HCT116 (cell line): Measurements from ENCODE around the gene USP48. TPM values are rescaled to one million over a fixed set of nuclear protein-coding genes. Genes with fewer than 3 reads are reported as not detected.

ENCODE experiments used
- ATAC-seq: fragments of 200-7000 bp; cut with Tn5 transposase; 2 replicates; pipeline ENCODE4 v1.9.1; 2020; ENCODE audit warnings: mild to moderate bottlenecking, moderate library complexity
- BruUV-seq: library from RNA; stranded (reverse); fragments of 400-500 nt; replicated peaks from 2 replicates; lab custom pipeline; 2021; lab: Mats Ljungman, UMichigan
- CTCF ChIA-PET: fragments of 300-600 bp; sonication (Branson Sonifier 250); formaldehyde crosslinking; loops from one replicate; lab custom pipeline; 2021; ENCODE audit warnings: antibody characterized with exemption; lab: Charles Lee
- POLR2A ChIA-PET: fragments of 300-600, 350-600 bp; sonication (Branson Sonifier 250); formaldehyde crosslinking; loops from one replicate; lab custom pipeline; 2021; ENCODE audit warnings: antibody characterized with exemption; lab: Charles Lee
- RAD21 ChIA-PET, 2 experiments: fragments of 300-600 bp; sonication (Branson Sonifier 250); formaldehyde crosslinking; loops; one replicate each; lab custom pipeline; 2023; ENCODE audit warnings: low total read pairs in 2 of 2; ENCODE audit not compliant: uncharacterized antibody in 2 of 2, unreplicated experiment in 2 of 2, low non-redundant PET in 1 of 2; lab: Charles Lee
- DNase-seq: peaks from one replicate; pipeline ENCODE4 v3.0.0-alpha.2; 2010; ENCODE audit warnings: low read depth, low spot score
- H2AFZ ChIP-seq: fragments of 200-600 bp; shearing (Covaris generic), sonication (generic); 2 replicates; pipeline ENCODE4 v1.6.1; 2017; ENCODE audit warnings: low read depth, mixed run types, mixed read lengths, antibody characterized with exemption, low read length; ENCODE audit not compliant: poor library complexity, severe bottlenecking
- H3K27ac ChIP-seq: 2 replicates; pipeline ENCODE4 v1.5.1; 2012; ENCODE audit warnings: low read depth, low read length
- H3K27me3 ChIP-seq: fragments of 200-600 bp; sonication (generic); 2 replicates; pipeline ENCODE4 v1.6.1; 2016; ENCODE audit warnings: mixed run types, low read length, mixed read lengths; ENCODE audit not compliant: insufficient read depth
- H3K36me3 ChIP-seq, 2 experiments: fragments of 200-500 bp in 1 of 2; fragments of 200-600 bp in 1 of 2; sonication (Bioruptor generic) in 1 of 2; sonication (generic) in 1 of 2; 2 replicates each; pipeline versions ENCODE4 v1.5.1 to v1.6.1; 2014 to 2016; ENCODE audit warnings: low read length in 2 of 2, inconsistent platforms in 1 of 2, mixed read lengths in 1 of 2, mixed run types in 1 of 2; ENCODE audit not compliant: insufficient read depth in 2 of 2, control insufficient read depth in 1 of 2
- H3K4me1 ChIP-seq, 2 experiments: fragments of 200-600 bp in 1 of 2; sonication (generic) in 1 of 2; 2 replicates each; pipeline versions ENCODE4 v1.5.1 to v1.6.1; 2012 to 2017; ENCODE audit warnings: low read length in 2 of 2, inconsistent platforms in 1 of 2, mild to moderate bottlenecking in 1 of 2, mixed read lengths in 1 of 2, mixed run types in 1 of 2, moderate library complexity in 1 of 2; ENCODE audit not compliant: insufficient read depth in 2 of 2, control insufficient read depth in 1 of 2
- H3K4me2 ChIP-seq: fragments of 200-600 bp; sonication (generic); 2 replicates; pipeline ENCODE4 v1.6.1; 2017; ENCODE audit warnings: mixed run types, low read length, mixed read lengths
- H3K4me3 ChIP-seq, 2 experiments: fragments of 200-600 bp in 1 of 2; sonication (generic) in 1 of 2; replicated peaks in 1 of 2; 2 replicates each; pipeline ENCODE4 v1.5.1; 2011 to 2016; ENCODE audit warnings: low read length in 2 of 2, control low read depth in 1 of 2, low read depth in 1 of 2, mild to moderate bottlenecking in 1 of 2, mixed read lengths in 1 of 2, mixed run types in 1 of 2
- H3K79me2 ChIP-seq: fragments of 200-600 bp; sonication (generic); 2 replicates; pipeline ENCODE4 v1.6.1; 2017; ENCODE audit warnings: mild to moderate bottlenecking, mixed run types, low read length, moderate library complexity, mixed read lengths; ENCODE audit not compliant: insufficient read depth
- H3K9ac ChIP-seq: fragments of 200-600 bp; sonication (generic); 2 replicates; pipeline ENCODE4 v1.6.1; 2016; ENCODE audit warnings: low read length, mixed read lengths
- H3K9me2 ChIP-seq: fragments of 200-600 bp; sonication (generic), shearing (Covaris generic); 2 replicates; pipeline ENCODE4 v1.6.1; 2017; ENCODE audit warnings: mixed run types, mild to moderate bottlenecking, moderate library complexity; ENCODE audit not compliant: insufficient read depth
- H3K9me3 ChIP-seq, 2 experiments: fragments of 200-500 bp in 1 of 2; fragments of 200-600 bp in 1 of 2; sonication (Bioruptor generic) in 1 of 2; sonication (generic) in 1 of 2; 2 replicates each; pipeline ENCODE4 v1.6.1; 2014 to 2017; ENCODE audit warnings: low read length in 2 of 2, mixed read lengths in 2 of 2, inconsistent platforms in 1 of 2, low read depth in 1 of 2, mild to moderate bottlenecking in 1 of 2, mixed run types in 1 of 2, moderate library complexity in 1 of 2; ENCODE audit not compliant: control insufficient read depth in 1 of 2, insufficient read depth in 1 of 2
- H4K20me1 ChIP-seq: fragments of 200-600 bp; sonication (generic), shearing (Covaris generic); 2 replicates; pipeline ENCODE4 v1.6.1; 2017; ENCODE audit warnings: mixed run types, mild to moderate bottlenecking, moderate library complexity; ENCODE audit not compliant: insufficient read depth
- EZH2 ChIP-seq: fragments of 200-600 bp; sonication (generic); IDR thresholded peaks from 2 replicates; pipeline ENCODE4 v1.6.1; 2017; ENCODE audit warnings: antibody characterized with exemption, mixed run types
- POLR2AphosphoS5 ChIP-seq: IDR thresholded peaks from 2 replicates; pipeline ENCODE4 v1.6.1; 2011; ENCODE audit warnings: mild to moderate bottlenecking, low read depth, low read length, moderate library complexity
- SRF ChIP-seq: IDR thresholded peaks from 2 replicates; pipeline ENCODE4 v1.6.1; 2012; ENCODE audit warnings: low read depth
- TCF7L2 ChIP-seq: IDR thresholded peaks from 2 replicates; pipeline ENCODE4 v1.7.0; 2011; ENCODE audit warnings: borderline replicate concordance, inconsistent platforms; ENCODE audit not compliant: insufficient read depth, insufficient read length; ENCODE audit errors: extremely low read depth
- YY1 ChIP-seq: IDR thresholded peaks from 2 replicates; pipeline ENCODE4 v1.6.1; 2011; ENCODE audit warnings: low read length, low read depth, moderate library complexity, mild to moderate bottlenecking; ENCODE audit not compliant: insufficient replicate concordance; ENCODE audit errors: extremely low read depth
- ZFX ChIP-seq: fragments of 450-650 bp; IDR thresholded peaks from 2 replicates; pipeline ENCODE4 v1.6.1; 2017
- ZNF274 ChIP-seq: fragments of 200-500 bp; sonication (Bioruptor generic); IDR thresholded peaks from 2 replicates; pipeline ENCODE4 v1.6.1; 2014; ENCODE audit warnings: mild to moderate bottlenecking, low read depth, low read length, inconsistent platforms
- intact Hi-C: fragments of 100-400 bp; cut with micrococcal nuclease; formaldehyde crosslinking; loops from 2 replicates; pipeline ENCODE4 v1.10.0; 2022
- total RNA-seq: library from RNA; stranded (reverse); gene quantifications from one replicate; pipeline ENCODE4 v1.2.1, GENCODE V29; 2021; ENCODE audit not compliant: unreplicated experiment
- TF ChIP-seq, protein P1 (sequence below), 3 experiments: fragments of 200-600 bp in 1 of 3; sonication (generic) in 1 of 3; IDR thresholded peaks in 2 of 3; conservative IDR thresholded peaks in 1 of 3; 2 replicates each; pipeline ENCODE4 v1.5.1; 2012 to 2017; ENCODE audit warnings: low read depth in 2 of 3, low read length in 2 of 3, antibody characterized with exemption in 1 of 3, borderline replicate concordance in 1 of 3, control low read depth in 1 of 3, mild to moderate bottlenecking in 1 of 3, mixed read lengths in 1 of 3, mixed run types in 1 of 3, moderate library complexity in 1 of 3; ENCODE audit not compliant: insufficient read depth in 1 of 3
- TF ChIP-seq, protein P2 (sequence below): IDR thresholded peaks from 2 replicates; pipeline ENCODE4 v1.6.1; 2012; ENCODE audit warnings: low read depth

The USP48 gene
- total RNA-seq, 1 experiment from 2014 or later, result 54.8 TPM

DNA sequence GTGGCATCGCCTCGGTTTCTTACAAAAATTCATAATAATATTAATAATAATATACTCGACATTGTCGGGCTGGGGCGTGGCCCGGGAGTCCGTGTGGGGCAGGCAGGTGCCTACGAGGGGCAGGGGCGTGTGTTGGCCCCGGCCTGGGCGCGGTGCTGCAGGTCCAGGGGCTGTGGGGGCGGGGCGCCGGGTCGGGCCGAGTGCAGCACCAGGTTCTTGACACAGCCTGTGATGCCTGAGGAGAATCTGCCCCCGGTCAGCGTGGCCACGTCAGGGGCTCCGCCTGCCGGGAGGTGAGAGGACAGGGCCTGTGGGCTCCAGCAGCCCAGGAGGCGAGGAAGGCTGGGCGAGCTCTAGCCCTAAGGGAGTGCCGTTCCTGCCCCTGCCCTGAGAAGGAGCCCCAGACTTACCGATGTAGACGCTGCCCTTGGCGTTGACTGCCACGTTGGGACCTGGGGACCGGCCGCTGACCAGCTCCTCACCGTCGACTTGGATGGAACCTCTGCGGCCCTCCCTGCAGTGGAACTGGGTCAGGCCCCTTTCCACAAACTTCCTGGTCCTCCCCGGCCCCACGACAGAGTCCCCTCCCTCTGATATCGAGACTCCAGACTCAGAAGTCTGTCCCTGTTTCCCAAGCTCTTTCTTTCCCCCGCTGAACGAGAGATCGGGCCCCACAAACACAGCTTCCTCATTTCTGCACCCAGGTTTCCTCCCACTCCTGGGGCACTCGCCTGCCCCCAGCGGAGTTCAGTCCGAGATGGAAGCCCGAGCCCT is 40.4 kb upstream of the USP48 start:
- Histone ChIP-seq H3K9me2 (no peaks in the 10 kb centered on the region), H3K36me3 (no peaks in the 10 kb centered on the region; a peak in 1 of 4 replicates), H3K79me2 (no peaks in the 10 kb centered on the region), H3K4me3 (no peak overlapping the region), H2AFZ (no peak overlapping the region), H3K9me3 (no peaks in the 10 kb centered on the region), H3K9ac (no peak overlapping the region), H3K4me2 (no peak overlapping the region), H3K4me1 (peaks cover 4 to 6% of the 10 kb centered on the region in 2 experiments; a peak in 3 of 4 replicates), H3K27me3 (no peaks in the 10 kb centered on the region), H4K20me1 (no peaks in the 10 kb centered on the region), H3K27ac (no peak overlapping the region)
- intact Hi-C loops, result no loop called here
- DNase-seq (no peak), ATAC-seq (no peak)
- CTCF ChIA-PET, result no interaction called here
- POLR2A ChIA-PET, result no interaction called here
- RAD21 ChIA-PET, result no interaction called here
- TF ChIP-seq, protein P1, sequence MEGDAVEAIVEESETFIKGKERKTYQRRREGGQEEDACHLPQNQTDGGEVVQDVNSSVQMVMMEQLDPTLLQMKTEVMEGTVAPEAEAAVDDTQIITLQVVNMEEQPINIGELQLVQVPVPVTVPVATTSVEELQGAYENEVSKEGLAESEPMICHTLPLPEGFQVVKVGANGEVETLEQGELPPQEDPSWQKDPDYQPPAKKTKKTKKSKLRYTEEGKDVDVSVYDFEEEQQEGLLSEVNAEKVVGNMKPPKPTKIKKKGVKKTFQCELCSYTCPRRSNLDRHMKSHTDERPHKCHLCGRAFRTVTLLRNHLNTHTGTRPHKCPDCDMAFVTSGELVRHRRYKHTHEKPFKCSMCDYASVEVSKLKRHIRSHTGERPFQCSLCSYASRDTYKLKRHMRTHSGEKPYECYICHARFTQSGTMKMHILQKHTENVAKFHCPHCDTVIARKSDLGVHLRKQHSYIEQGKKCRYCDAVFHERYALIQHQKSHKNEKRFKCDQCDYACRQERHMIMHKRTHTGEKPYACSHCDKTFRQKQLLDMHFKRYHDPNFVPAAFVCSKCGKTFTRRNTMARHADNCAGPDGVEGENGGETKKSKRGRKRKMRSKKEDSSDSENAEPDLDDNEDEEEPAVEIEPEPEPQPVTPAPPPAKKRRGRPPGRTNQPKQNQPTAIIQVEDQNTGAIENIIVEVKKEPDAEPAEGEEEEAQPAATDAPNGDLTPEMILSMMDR (IDR thresholded peaks at IDR 0.05 in 2 of 3, conservative IDR thresholded peaks at IDR 0.05 in 1 of 3; ENCODE audit: borderline replicate concordance in 1 of 3, insufficient read depth in 1 of 3, low read depth in 2 of 3, low read length in 2 of 3), result no peak
- no TSS peak for BruUV-seq

- Histone ChIP-seq H3K9me3 (no peaks in the 10 kb centered on the region), H3K9ac (no peak overlapping the region), H3K4me1 (peaks cover 5 to 11% of the 10 kb centered on the region in 2 experiments; a peak in 3 of 4 replicates), H3K36me3 (no peaks in the 10 kb centered on the region; a peak in 1 of 4 replicates), H3K27me3 (no peaks in the 10 kb centered on the region), H4K20me1 (no peaks in the 10 kb centered on the region), H2AFZ (no peak overlapping the region), H3K4me2 (no peak overlapping the region), H3K9me2 (no peaks in the 10 kb centered on the region), H3K27ac (no peak overlapping the region), H3K4me3 (no peak overlapping the region), H3K79me2 (no peaks in the 10 kb centered on the region)
- ATAC-seq (peak; percentile 61), DNase-seq (no peak)
- intact Hi-C loops, result no loop called here
- ChIA-PET POLR2A (interaction anchor here (0.7 kb wide), 1 partner anchor 67 kb away, joined by 5 read pairs; no protein-coding TSS in a partner anchor), RAD21 (no interaction called here), CTCF (no interaction called here)
- no TSS peak for BruUV-seq
- TF ChIP-seq SRF (no peak), ZFX (no peak), EZH2 (no peak), YY1 (no peak), POLR2AphosphoS5 (no peak), TCF7L2 (no peak), ZNF274 (no peak)
- TF ChIP-seq, protein P1 (IDR thresholded peaks at IDR 0.05 in 2 of 3, conservative IDR thresholded peaks at IDR 0.05 in 1 of 3; ENCODE audit: borderline replicate concordance in 1 of 3, insufficient read depth in 1 of 3, low read depth in 2 of 3, low read length in 2 of 3), result no peak
- TF ChIP-seq, protein P2, sequence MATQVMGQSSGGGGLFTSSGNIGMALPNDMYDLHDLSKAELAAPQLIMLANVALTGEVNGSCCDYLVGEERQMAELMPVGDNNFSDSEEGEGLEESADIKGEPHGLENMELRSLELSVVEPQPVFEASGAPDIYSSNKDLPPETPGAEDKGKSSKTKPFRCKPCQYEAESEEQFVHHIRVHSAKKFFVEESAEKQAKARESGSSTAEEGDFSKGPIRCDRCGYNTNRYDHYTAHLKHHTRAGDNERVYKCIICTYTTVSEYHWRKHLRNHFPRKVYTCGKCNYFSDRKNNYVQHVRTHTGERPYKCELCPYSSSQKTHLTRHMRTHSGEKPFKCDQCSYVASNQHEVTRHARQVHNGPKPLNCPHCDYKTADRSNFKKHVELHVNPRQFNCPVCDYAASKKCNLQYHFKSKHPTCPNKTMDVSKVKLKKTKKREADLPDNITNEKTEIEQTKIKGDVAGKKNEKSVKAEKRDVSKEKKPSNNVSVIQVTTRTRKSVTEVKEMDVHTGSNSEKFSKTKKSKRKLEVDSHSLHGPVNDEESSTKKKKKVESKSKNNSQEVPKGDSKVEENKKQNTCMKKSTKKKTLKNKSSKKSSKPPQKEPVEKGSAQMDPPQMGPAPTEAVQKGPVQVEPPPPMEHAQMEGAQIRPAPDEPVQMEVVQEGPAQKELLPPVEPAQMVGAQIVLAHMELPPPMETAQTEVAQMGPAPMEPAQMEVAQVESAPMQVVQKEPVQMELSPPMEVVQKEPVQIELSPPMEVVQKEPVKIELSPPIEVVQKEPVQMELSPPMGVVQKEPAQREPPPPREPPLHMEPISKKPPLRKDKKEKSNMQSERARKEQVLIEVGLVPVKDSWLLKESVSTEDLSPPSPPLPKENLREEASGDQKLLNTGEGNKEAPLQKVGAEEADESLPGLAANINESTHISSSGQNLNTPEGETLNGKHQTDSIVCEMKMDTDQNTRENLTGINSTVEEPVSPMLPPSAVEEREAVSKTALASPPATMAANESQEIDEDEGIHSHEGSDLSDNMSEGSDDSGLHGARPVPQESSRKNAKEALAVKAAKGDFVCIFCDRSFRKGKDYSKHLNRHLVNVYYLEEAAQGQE, result no peak
Measured at GRCh38 chr1:21822349-21822748, 39.4 kb upstream of the USP48 start.
